Keratinocyte (primary cell): ENCODE results near the gene HOXB6. TPM values are rescaled to one million over a fixed set of nuclear protein-coding genes. Genes with fewer than 3 reads are reported as not detected.

Experiments used
- DNase-seq: peaks from one replicate; pipeline ENCODE4 v3.0.0-alpha.2; 2011; ENCODE audit warnings: low read depth, missing footprints, low spot score
- FAIRE-seq: peaks from 2 replicates; lab custom pipeline; 2011; peaks lifted over from hg19 to GRCh38; lab: Jason Lieb, UNC
- H2AFZ ChIP-seq: 2 replicates; pipeline ENCODE4 v1.6.0; 2012; ENCODE audit warnings: low read length, control low read depth, inconsistent platforms; ENCODE audit not compliant: control insufficient read depth
- H3K27ac ChIP-seq: 2 replicates; pipeline ENCODE4 v1.5.1; 2011; ENCODE audit warnings: low read length; ENCODE audit not compliant: control insufficient read depth, insufficient read depth
- H3K27me3 ChIP-seq: 3 replicates; pipeline ENCODE4 v1.6.0; 2011; ENCODE audit warnings: low read length; ENCODE audit not compliant: control insufficient read depth, insufficient read depth; ENCODE audit errors: extremely low read depth
- H3K36me3 ChIP-seq, 2 experiments: 2 replicates in 1 of 2; 3 replicates in 1 of 2; pipeline ENCODE4 v1.5.1; 2011; ENCODE audit warnings: low read length in 2 of 2, mild to moderate bottlenecking in 1 of 2; ENCODE audit not compliant: control insufficient read depth in 2 of 2, insufficient read depth in 2 of 2; ENCODE audit errors: extremely low read depth in 1 of 2
- H3K4me1 ChIP-seq: 3 replicates; pipeline ENCODE4 v1.5.1; 2011; ENCODE audit warnings: low read length; ENCODE audit not compliant: control insufficient read depth, insufficient read depth; ENCODE audit errors: extremely low read depth
- H3K4me2 ChIP-seq: 3 replicates; pipeline ENCODE4 v1.6.0; 2011; ENCODE audit warnings: low read depth, low read length; ENCODE audit not compliant: control insufficient read depth, insufficient read depth; ENCODE audit errors: extremely low read depth
- H3K4me3 ChIP-seq, 3 experiments: fragments of 200-600 bp in 1 of 3; sonication (generic) in 1 of 3; 2 replicates in 2 of 3; 3 replicates in 1 of 3; pipeline ENCODE4 v1.5.1; 2011 to 2016; ENCODE audit warnings: low read length in 3 of 3, mild to moderate bottlenecking in 3 of 3, control low read depth in 2 of 3, inconsistent platforms in 1 of 3, low read depth in 1 of 3, mixed read lengths in 1 of 3, mixed run types in 1 of 3, moderate library complexity in 1 of 3; ENCODE audit not compliant: control insufficient read depth in 2 of 3, insufficient read depth in 2 of 3; ENCODE audit errors: extremely low read depth in 1 of 3
- H3K79me2 ChIP-seq: 2 replicates; pipeline ENCODE4 v1.6.0; 2012; ENCODE audit warnings: low read length; ENCODE audit not compliant: control insufficient read depth, insufficient read depth
- H3K9ac ChIP-seq: 3 replicates; pipeline ENCODE4 v1.6.0; 2011; ENCODE audit warnings: low read length; ENCODE audit not compliant: control insufficient read depth, insufficient read depth; ENCODE audit errors: extremely low read depth
- H3K9me1 ChIP-seq: 3 replicates; pipeline ENCODE4 v1.6.0; 2011; ENCODE audit warnings: low read length; ENCODE audit not compliant: control insufficient read depth, insufficient read depth; ENCODE audit errors: extremely low read depth
- H3K9me3 ChIP-seq: 2 replicates; pipeline ENCODE4 v1.5.1; 2012; ENCODE audit warnings: low read depth, low read length; ENCODE audit not compliant: control insufficient read depth
- H4K20me1 ChIP-seq: 3 replicates; pipeline ENCODE4 v1.6.0; 2011; ENCODE audit warnings: low read length; ENCODE audit not compliant: control insufficient read depth, insufficient read depth; ENCODE audit errors: extremely low read depth
- EZH2 ChIP-seq: IDR thresholded peaks from one replicate; pipeline ENCODE4 v1.6.1; 2012; ENCODE audit warnings: inconsistent platforms, mild to moderate bottlenecking, low read length, moderate library complexity
- dilution Hi-C: fragments of 300-500 bp; cut with MboI; formaldehyde crosslinking; loops from one replicate; pipeline ENCODE4 v1.7.0; 2020; ENCODE audit warnings: low sequenced_read_pairs; ENCODE audit not compliant: extremely low pct_ligation_motif_present
- polyA plus RNA-seq, 5 experiments: library from polyadenylated mRNA; depleted of rRNA in 3 of 5; stranded (reverse) in 3 of 5; stranded (forward) in 1 of 5; unstranded in 1 of 5; fragments of >200 nt; gene quantifications; 1 replicate in 1 of 5; 2 replicates in 3 of 5; 3 replicates in 1 of 5; pipeline versions ENCODE4 v1.2.1 to v1.2.3, GENCODE V29; 2011 to 2012; ENCODE audit warnings: missing spikeins in 2 of 5, low read depth in 1 of 5, low replicate concordance in 1 of 5
- TF ChIP-seq, protein P1 (sequence below), 3 experiments: IDR thresholded peaks in 1 of 3; conservative IDR thresholded peaks in 1 of 3; optimal IDR thresholded peaks in 1 of 3; 2 replicates in 2 of 3; 3 replicates in 1 of 3; pipeline versions ENCODE3 to v1.5.1; 2011; ENCODE audit warnings: low read length in 3 of 3, mild to moderate bottlenecking in 3 of 3, moderate library complexity in 2 of 3, control low read depth in 1 of 3, inconsistent platforms in 1 of 3; ENCODE audit not compliant: insufficient read depth in 2 of 3; ENCODE audit errors: extremely low read depth in 1 of 3

Gene HOXB6
- polyA plus RNA-seq, 1 donor (not counting 4 experiments of a cell fraction or from before 2014, with no cell fraction given), result 0.62 TPM

- Histone ChIP-seq H3K27ac (no peak overlapping the region), H3K9me1 (no peaks in the 10 kb centered on the region), H3K36me3 (peaks cover 0 to 4% of the 10 kb centered on the region in 2 experiments), H3K79me2 (no peaks in the 10 kb centered on the region), H3K9ac (no peak overlapping the region), H3K27me3 (peaks cover 84% of the 10 kb centered on the region), H3K4me3 (no peak overlapping the region), H3K4me1 (peaks cover 17% of the 10 kb centered on the region), H4K20me1 (no peaks in the 10 kb centered on the region), H3K9me3 (no peaks in the 10 kb centered on the region), H2AFZ (no peak overlapping the region), H3K4me2 (no peak overlapping the region)
- dilution Hi-C loops, result no loop called here
- FAIRE-seq (no peak), DNase-seq (no peak)
- peak; percentile 4 for TF ChIP-seq EZH2
- TF ChIP-seq, protein P1, sequence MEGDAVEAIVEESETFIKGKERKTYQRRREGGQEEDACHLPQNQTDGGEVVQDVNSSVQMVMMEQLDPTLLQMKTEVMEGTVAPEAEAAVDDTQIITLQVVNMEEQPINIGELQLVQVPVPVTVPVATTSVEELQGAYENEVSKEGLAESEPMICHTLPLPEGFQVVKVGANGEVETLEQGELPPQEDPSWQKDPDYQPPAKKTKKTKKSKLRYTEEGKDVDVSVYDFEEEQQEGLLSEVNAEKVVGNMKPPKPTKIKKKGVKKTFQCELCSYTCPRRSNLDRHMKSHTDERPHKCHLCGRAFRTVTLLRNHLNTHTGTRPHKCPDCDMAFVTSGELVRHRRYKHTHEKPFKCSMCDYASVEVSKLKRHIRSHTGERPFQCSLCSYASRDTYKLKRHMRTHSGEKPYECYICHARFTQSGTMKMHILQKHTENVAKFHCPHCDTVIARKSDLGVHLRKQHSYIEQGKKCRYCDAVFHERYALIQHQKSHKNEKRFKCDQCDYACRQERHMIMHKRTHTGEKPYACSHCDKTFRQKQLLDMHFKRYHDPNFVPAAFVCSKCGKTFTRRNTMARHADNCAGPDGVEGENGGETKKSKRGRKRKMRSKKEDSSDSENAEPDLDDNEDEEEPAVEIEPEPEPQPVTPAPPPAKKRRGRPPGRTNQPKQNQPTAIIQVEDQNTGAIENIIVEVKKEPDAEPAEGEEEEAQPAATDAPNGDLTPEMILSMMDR (optimal IDR thresholded peaks at IDR 0.05 in 1 of 3, IDR thresholded peaks at IDR 0.05 in 1 of 3, conservative IDR thresholded peaks at IDR 0.05 in 1 of 3; ENCODE audit: extremely low read depth in 1 of 3, insufficient read depth in 2 of 3, low read length in 3 of 3), result no peak
Measured at GRCh38 chr17:48594538-48595277, 10.1 kb downstream of the HOXB6 start.

GRCh38 chr17:48593840-48594537 is 10.8 kb downstream of the HOXB6 start:
- Histone ChIP-seq H3K4me3 (peak overlapping the region in 2 of 3 experiments; percentile 58 to 67), H3K9ac (no peak overlapping the region), H3K4me2 (peak overlapping the region; percentile 89), H3K27me3 (peaks cover 83% of the 10 kb centered on the region), H4K20me1 (no peaks in the 10 kb centered on the region), H3K79me2 (no peaks in the 10 kb centered on the region), H3K9me1 (no peaks in the 10 kb centered on the region), H3K4me1 (peaks cover 17% of the 10 kb centered on the region), H3K9me3 (no peaks in the 10 kb centered on the region), H3K36me3 (peaks cover 0 to 4% of the 10 kb centered on the region in 2 experiments), H3K27ac (no peak overlapping the region), H2AFZ (no peak overlapping the region)
- no peak for DNase-seq
- dilution Hi-C loops, result no loop called here
- FAIRE-seq, result peak; percentile 62
- TF ChIP-seq, protein P1 (optimal IDR thresholded peaks at IDR 0.05 in 1 of 3, IDR thresholded peaks at IDR 0.05 in 1 of 3, conservative IDR thresholded peaks at IDR 0.05 in 1 of 3; ENCODE audit: extremely low read depth in 1 of 3, insufficient read depth in 2 of 3, low read length in 3 of 3), result peak; percentile 82 to 95 (median 87)
- peak; percentile 54 for TF ChIP-seq EZH2
